DND-41 (cell line): ENCODE measurements around the gene FOSB.

ENCODE experiments used
- CTCF ChIP-seq: IDR thresholded peaks from 2 replicates; pipeline ENCODE4 v1.5.1; 2012; ENCODE audit warnings: borderline replicate concordance, low read length, moderate library complexity, mild to moderate bottlenecking; ENCODE audit not compliant: poor library complexity, severe bottlenecking; ENCODE audit errors: extremely low read depth
- EZH2 ChIP-seq: IDR thresholded peaks from 3 replicates; pipeline ENCODE4 v1.6.1; 2012; ENCODE audit warnings: borderline replicate concordance, low read depth, mild to moderate bottlenecking, moderate library complexity, low read length, inconsistent platforms; ENCODE audit not compliant: severe bottlenecking

- TF ChIP-seq CTCF (no peak), EZH2 (no peak)
These were observed 44.1 kb upstream of the FOSB start, which contains the start of gene ERCC1 for GRCh38 chr19:45423589-45424190.
